GM20431 (cell line): Measurements from ENCODE around the gene AMHR2.

ENCODE experiments used
- in situ Hi-C: fragments of 300-500 bp; cut with MseI, MboI; formaldehyde crosslinking; loops from one replicate; pipeline ENCODE4 v1.15.0; 2020; ENCODE audit warnings: low sequenced_read_pairs; ENCODE audit not compliant: unreplicated experiment

Gene AMHR2

GRCh38 chr12:53472056-53472582 lies 48.5 kb downstream of the AMHR2 start:
- in situ Hi-C loops, result no loop called here

GRCh38 chr12:53474077-53474476 lies 50.4 kb downstream of the AMHR2 start:
- in situ Hi-C loops, result no loop called here

GRCh38 chr12:53474819-53475218 lies 51.2 kb downstream of the AMHR2 start:
- in situ Hi-C loops, result no loop called here

GRCh38 chr12:53476769-53477209 lies 53.1 kb downstream of the AMHR2 start:
- in situ Hi-C loops, result no loop called here

- in situ Hi-C loops, result no loop called here
Measured at GRCh38 chr12:53478865-53479264, 55.2 kb downstream of the AMHR2 start.

- in situ Hi-C loops, result no loop called here
Measured at GRCh38 chr12:53479331-53479730, 55.7 kb downstream of the AMHR2 start.

GRCh38 chr12:53480491-53481442 lies 57.1 kb downstream of the AMHR2 start:
- in situ Hi-C loops, result no loop called here
